Transverse colon (tissue), 4 donors: Measurements from ENCODE around the gene RTEL1. TPM values are rescaled to one million over a fixed set of nuclear protein-coding genes. Genes with fewer than 3 reads are reported as not detected.
A peak's percentile ranks its signal among the peaks of the same experiment; 100 is the strongest.
"Not testable (repeated sequence)": the region's sequence is repeated elsewhere in the genome, so short reads cannot be mapped to it uniquely, and the experiment has no call there.

Experiments used
- DNase-seq: peaks from one replicate; pipeline ENCODE4 v3.0.0-alpha.2; 2019
- H3K27ac ChIP-seq, 4 donors: fragments of 200-600 bp; sonication (generic); 2 replicates each; pipeline ENCODE4 v1.5.1; 2016 to 2018; ENCODE audit warnings: inconsistent platforms in 4 of 4
- H3K27me3 ChIP-seq: fragments of 200-600 bp; sonication (generic); 2 replicates; pipeline ENCODE4 v1.5.1; 2017; ENCODE audit warnings: inconsistent platforms
- H3K36me3 ChIP-seq, 4 donors: fragments of 200-600 bp; sonication (generic); 2 replicates each; pipeline ENCODE4 v1.5.1; 2017 to 2019; ENCODE audit warnings: inconsistent platforms in 4 of 4
- H3K4me1 ChIP-seq, 4 donors: fragments of 200-600 bp; sonication (generic); 2 replicates each; pipeline ENCODE4 v1.5.1; 2017 to 2020; ENCODE audit warnings: inconsistent platforms in 4 of 4
- H3K4me3 ChIP-seq, 4 donors: fragments of 200-600 bp; sonication (generic); 1 replicate in 1 of 4; 2 replicates in 3 of 4; pipeline versions ENCODE4 v1.5.1 to v1.6.1; 2017 to 2019; ENCODE audit warnings: inconsistent platforms in 4 of 4
- H3K9me3 ChIP-seq, 2 donors: fragments of 200-600 bp; sonication (generic); 2 replicates each; pipeline ENCODE4 v1.5.1; 2017 to 2019; ENCODE audit warnings: inconsistent platforms in 2 of 2
- EP300 ChIP-seq: sonication (generic); formaldehyde crosslinking; IDR thresholded peaks from one replicate; pipeline ENCODE4 v1.6.1; 2017; ENCODE audit warnings: antibody characterized with exemption, low read depth
- POLR2A ChIP-seq: fragments of 450-650 bp; IDR thresholded peaks from one replicate; pipeline ENCODE4 v1.6.1; 2016; ENCODE audit warnings: antibody characterized with exemption, mild to moderate bottlenecking, moderate library complexity
- POLR2AphosphoS5 ChIP-seq, 3 donors: sonication (generic); formaldehyde crosslinking; IDR thresholded peaks; one replicate each; pipeline ENCODE4 v1.6.1; 2016; ENCODE audit warnings: antibody characterized with exemption in 3 of 3
- WGBS, 2 donors: methylation state at CpG; one replicate each; pipeline ENCODE4 v1.1.5; 2018; ENCODE audit warnings: low coverage in 1 of 2; 5-methylcytosine and 5-hydroxymethylcytosine counted together
- in situ Hi-C, 4 donors: fragments of 200-750 bp; cut with MboI; loops; one replicate each; pipeline versions ENCODE4 v1.15.0 to v1.15.1; 2017; ENCODE audit warnings: low sequenced_read_pairs in 3 of 4, low pct_ligation_motif_present in 1 of 4, low pct_unique_long_range_greater_than_20kb in 1 of 4
- intact Hi-C: fragments of 100-400 bp; cut with DNase I; formaldehyde crosslinking; loops from one replicate; pipeline ENCODE4 v1.15.1; 2023; ENCODE audit warnings: low total_unique reads
- total RNA-seq, 4 donors: library from RNA; depleted of rRNA; stranded (reverse); fragments of >200 nt; gene quantifications; one replicate each; pipeline ENCODE4 v1.1.0, GENCODE V29; 2016
- TF ChIP-seq, protein P1 (sequence below), 5 experiments: fragments of 200-600 bp in 3 of 5; fragments of 450-650 bp in 2 of 5; sonication (generic) in 3 of 5; IDR thresholded peaks; 1 replicate in 2 of 5; 2 replicates in 3 of 5; pipeline ENCODE4 v1.5.1; 2016 to 2017; ENCODE audit warnings: antibody characterized with exemption in 5 of 5, inconsistent platforms in 3 of 5, mild to moderate bottlenecking in 2 of 5, moderate library complexity in 1 of 5

RTEL1 gene
- total RNA-seq, 4 donors from 2014 or later: 18.8 to 84.9 (median 24.1) TPM

DNA sequence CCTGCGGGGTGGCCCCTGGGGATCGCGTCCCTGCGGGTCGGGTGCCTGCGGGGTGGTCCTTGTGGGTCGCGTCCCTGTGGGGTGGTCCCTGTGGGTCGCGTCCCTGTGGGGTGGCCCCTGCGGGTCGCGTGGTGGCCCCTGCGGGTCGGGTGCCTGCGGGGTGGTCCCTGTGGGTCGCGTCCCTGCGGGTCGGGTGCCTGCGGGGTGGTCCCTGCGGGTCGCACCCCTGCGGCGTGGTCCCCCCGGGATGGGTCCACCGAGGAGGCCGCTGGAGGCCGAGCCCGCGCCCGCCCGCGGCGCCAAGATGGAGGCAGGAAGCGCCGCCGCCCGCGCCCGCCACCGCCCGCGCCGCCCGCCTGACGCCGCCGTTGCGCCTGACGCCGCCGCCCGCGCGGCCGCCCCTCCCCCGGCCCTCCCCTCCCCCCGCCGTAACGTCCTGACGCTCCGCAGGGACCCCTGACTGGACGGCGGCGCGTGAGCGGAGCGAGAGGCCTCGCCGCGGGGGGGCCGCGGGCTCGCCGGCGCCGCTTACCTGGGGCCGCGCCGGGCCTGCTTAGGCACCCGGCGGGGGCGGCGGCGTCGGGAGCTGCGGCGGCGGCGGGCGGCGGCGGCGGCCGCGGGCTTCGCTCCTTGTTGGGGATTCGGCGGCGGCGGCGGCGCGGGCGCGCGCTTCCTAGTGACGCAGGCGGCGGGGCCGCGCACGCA lies 31.5 kb upstream of the RTEL1 start, which contains the start of gene GMEB2:
GMEB2 (minus strand) TSS at position 678 of the 705 bp plus-strand sequence. CDS start 7,704 bp downstream, outside the sequence.
- H3K4me1 ChIP-seq: peaks cover 8 to 27% (median 15%) of the 10 kb centered on the region in 4 donors
- H3K27me3 ChIP-seq: no peaks in the 10 kb centered on the region
- H3K4me3 ChIP-seq: peak within 1 kb of the TSS; percentile 78 to 100 (median 95)
- DNase-seq: peak; percentile 76
- TF ChIP-seq POLR2AphosphoS5 (IDR thresholded peaks at IDR 0.05): peak in 2 of 3 donors; percentile 41 to 42
- peak; percentile 23 for TF ChIP-seq POLR2A
- TF ChIP-seq EP300: no peak
- WGBS, 2 donors: 3% methylated on average over 6 of the region's 114 CpGs; no CpG with 5 or more reads in 1 of the 2 donors
- no peaks in the 10 kb centered on the region for H3K36me3 ChIP-seq
- intact Hi-C loops: no loop called here
- in situ Hi-C loops: loop anchor here in 1 of 4 donors (25.0 kb wide), 1 partner anchor 89 kb away; the partner anchor contains the start of genes PTK6 and SRMS
- H3K27ac ChIP-seq: peak within 1 kb of the TSS; percentile 93 to 100 (median 98)
- H3K9me3 ChIP-seq: no peaks in the 10 kb centered on the region

DNA sequence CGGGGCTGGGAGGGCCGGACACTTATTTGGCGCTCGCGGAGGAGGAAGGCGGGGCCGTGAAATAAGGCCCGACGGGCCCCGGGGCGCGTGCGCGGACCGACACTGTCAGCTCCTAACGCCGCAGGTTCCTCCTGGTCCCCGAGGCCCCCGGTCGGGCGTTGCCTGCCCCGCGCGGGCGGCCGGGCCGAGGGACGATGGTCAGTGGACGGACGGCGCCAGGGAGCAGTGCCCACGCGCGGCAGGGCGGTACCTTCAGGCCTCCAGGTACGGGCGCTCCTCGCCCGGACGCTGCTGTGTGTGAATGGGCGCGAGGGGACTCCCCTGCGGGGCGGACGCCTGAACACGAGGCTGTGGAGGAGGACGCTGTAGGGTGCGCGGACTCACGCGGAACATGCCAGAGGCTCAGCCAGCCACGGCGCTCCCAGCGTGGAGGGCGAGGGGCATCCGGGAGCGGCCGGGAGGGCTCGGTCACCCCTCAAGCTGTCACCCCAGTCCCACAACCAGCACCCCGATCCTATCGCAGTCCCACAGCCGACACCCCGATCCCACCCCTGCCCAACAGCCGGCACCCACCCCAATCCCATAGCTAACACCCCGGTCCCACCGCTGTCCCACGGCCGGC lies 30.9 kb upstream of the RTEL1 start:
- Histone ChIP-seq H3K27me3 (no peaks in the 10 kb centered on the region), H3K9me3 (no peaks in the 10 kb centered on the region), H3K27ac (peak overlapping the region; percentile 93 to 100 (median 98)), H3K4me3 (peak overlapping the region; percentile 78 to 100 (median 95)), H3K36me3 (no peaks in the 10 kb centered on the region), H3K4me1 (peaks cover 8 to 27% (median 15%) of the 10 kb centered on the region in 4 donors)
- 0% methylated on average over 43 of the region's 68 CpGs; no CpG with 5 or more reads in 1 of the 2 donors for WGBS, 2 donors
- TF ChIP-seq, protein P1, sequence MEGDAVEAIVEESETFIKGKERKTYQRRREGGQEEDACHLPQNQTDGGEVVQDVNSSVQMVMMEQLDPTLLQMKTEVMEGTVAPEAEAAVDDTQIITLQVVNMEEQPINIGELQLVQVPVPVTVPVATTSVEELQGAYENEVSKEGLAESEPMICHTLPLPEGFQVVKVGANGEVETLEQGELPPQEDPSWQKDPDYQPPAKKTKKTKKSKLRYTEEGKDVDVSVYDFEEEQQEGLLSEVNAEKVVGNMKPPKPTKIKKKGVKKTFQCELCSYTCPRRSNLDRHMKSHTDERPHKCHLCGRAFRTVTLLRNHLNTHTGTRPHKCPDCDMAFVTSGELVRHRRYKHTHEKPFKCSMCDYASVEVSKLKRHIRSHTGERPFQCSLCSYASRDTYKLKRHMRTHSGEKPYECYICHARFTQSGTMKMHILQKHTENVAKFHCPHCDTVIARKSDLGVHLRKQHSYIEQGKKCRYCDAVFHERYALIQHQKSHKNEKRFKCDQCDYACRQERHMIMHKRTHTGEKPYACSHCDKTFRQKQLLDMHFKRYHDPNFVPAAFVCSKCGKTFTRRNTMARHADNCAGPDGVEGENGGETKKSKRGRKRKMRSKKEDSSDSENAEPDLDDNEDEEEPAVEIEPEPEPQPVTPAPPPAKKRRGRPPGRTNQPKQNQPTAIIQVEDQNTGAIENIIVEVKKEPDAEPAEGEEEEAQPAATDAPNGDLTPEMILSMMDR (IDR thresholded peaks at IDR 0.05): no peak
- TF ChIP-seq POLR2A (peak; percentile 83), EP300 (no peak), POLR2AphosphoS5 (IDR thresholded peaks at IDR 0.05) (peak; percentile 85 to 93 (median 86))
- intact Hi-C loops: no loop called here
- in situ Hi-C loops: loop anchor here in 1 of 4 donors (25.0 kb wide), 1 partner anchor 90 kb away; the partner anchor contains the start of genes PTK6 and SRMS
- DNase-seq: peak; percentile 97

DNA sequence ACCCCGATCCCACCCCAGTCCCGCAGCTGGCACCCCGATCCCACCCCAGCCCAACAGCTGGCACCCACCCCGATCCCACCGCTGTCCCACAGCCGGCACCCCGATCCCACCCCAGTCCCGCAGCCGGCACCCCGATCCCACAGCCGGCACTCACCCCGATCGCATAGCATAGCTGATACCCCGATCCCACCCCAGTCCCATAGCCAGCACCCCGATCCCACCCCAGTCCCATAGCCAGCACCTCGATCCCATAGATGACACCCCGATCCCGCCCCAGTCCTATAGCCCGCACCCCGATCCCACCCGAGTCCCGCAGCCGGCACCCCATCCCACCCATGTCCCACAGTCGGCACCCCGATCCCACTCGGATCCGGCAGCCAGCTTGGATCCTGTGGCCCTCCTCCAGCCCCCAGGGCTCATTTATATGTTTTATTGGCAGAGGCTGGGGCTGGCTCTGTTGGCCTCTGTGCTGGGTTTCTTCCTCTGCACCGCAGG lies 30.3 kb upstream of the RTEL1 start:
- H3K27me3 ChIP-seq: no peaks in the 10 kb centered on the region
- DNase-seq: no peak
- intact Hi-C loops: no loop called here
- in situ Hi-C loops: loop anchor here in 1 of 4 donors (25.0 kb wide), 1 partner anchor 90 kb away; the partner anchor contains the start of genes PTK6 and SRMS
- peaks cover 8 to 27% (median 15%) of the 10 kb centered on the region in 4 donors for H3K4me1 ChIP-seq
- H3K36me3 ChIP-seq: no peaks in the 10 kb centered on the region
- 16% methylated on average over 26 of the region's 28 CpGs; no CpG with 5 or more reads in 1 of the 2 donors for WGBS, 2 donors
- H3K27ac ChIP-seq: peak overlapping the region; percentile 93 to 100 (median 98)
- H3K9me3 ChIP-seq: no peaks in the 10 kb centered on the region
- no peak for TF ChIP-seq POLR2A
- TF ChIP-seq, protein P1 (IDR thresholded peaks at IDR 0.05): no peak
- no peak for TF ChIP-seq POLR2AphosphoS5 (IDR thresholded peaks at IDR 0.05)
- no peak for TF ChIP-seq EP300
- H3K4me3 ChIP-seq: peak overlapping the region; percentile 78 to 100 (median 95)

DNA sequence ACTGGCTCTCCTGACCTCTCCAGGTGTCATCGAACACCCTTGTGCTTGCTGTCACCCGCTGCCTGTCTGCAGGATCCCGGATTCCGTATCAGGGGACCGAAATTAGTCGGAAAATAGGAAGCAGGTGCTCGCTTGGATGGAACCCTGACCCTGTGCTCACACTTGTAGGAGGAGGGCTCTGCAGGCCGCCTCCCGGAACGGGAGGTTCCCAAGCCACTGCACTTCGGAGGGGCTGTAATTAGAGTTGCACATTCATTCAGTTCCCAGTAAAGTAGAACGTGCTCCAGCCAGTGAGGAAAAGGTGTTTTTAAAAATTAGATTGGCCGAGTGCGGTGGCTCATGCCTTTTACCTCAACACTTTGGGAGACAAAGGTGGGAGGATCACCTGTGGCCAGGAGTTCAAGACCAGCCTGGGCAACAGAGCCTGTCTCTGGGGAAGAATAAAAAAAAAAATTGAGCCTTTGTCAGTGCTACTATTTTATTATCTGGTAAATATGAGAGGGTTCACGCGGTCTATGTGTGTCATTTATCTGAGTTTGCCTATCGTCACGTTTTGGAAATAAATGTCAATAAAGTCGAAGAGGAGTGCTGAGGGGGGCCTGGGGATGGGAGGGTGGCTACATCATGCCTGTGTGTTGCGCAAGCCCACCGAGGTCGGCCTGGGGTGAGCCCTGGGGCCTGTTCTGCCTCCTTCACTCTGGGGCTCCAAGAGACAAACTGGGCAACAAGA lies 29.7 kb upstream of the RTEL1 start:
- in situ Hi-C loops (loop anchor here in 1 of 4 donors (25.0 kb wide), 1 partner anchor 91 kb away; the partner anchor contains the start of genes PTK6 and SRMS), intact Hi-C loops (no loop called here)
- H3K4me1 ChIP-seq: peaks cover 8 to 27% (median 15%) of the 10 kb centered on the region in 4 donors
- peak; percentile 76 for DNase-seq
- H3K36me3 ChIP-seq: no peaks in the 10 kb centered on the region
- no peaks in the 10 kb centered on the region for H3K27me3 ChIP-seq
- H3K4me3 ChIP-seq: peak overlapping the region; percentile 78 to 100 (median 95)
- H3K9me3 ChIP-seq: no peaks in the 10 kb centered on the region
- peak overlapping the region; percentile 93 to 100 (median 98) for H3K27ac ChIP-seq
- TF ChIP-seq, protein P1 (IDR thresholded peaks at IDR 0.05): no peak
- TF ChIP-seq POLR2A (peak; percentile 69), POLR2AphosphoS5 (IDR thresholded peaks at IDR 0.05) (peak; percentile 44 to 66 (median 59))
- 28 to 36% methylated on average over 7 to 22 of the region's 22 CpGs for WGBS, 2 donors

DNA sequence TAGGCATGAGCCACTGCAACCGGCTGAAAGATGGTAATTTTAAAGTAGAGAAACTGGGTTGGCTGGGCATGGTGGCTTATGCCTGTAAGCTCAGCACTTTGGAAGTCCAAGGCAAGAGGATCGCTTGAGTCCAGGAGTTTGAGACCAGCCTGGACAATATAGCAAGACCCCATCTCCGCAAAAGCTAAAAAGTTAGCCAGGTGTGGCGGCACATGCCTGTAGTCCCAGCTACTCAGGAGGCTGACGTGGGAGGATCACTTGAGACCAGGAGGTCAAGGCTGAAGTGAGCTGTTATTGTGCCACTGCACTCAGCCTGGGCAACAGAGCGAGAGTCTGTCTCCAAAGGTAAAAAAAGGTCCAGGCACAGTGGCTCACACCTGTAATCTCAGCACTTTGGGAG lies 27.2 kb upstream of the RTEL1 start:
- Histone ChIP-seq H3K4me1 (peaks cover 8 to 22% (median 12%) of the 10 kb centered on the region in 4 donors), H3K27ac (peak overlapping the region in 1 of 4 donors; percentile 18)
- H3K9me3 ChIP-seq, H3K4me3 ChIP-seq, intact Hi-C loops, H3K27me3 ChIP-seq, DNase-seq, H3K36me3 ChIP-seq: not testable (repeated sequence)
- WGBS, 2 donors: 92 to 96% methylated on average over 4 to 6 of the region's 6 CpGs
- in situ Hi-C loops: loop anchor here in 1 of 4 donors (25.0 kb wide), 1 partner anchor 94 kb away; the partner anchor contains the start of genes PTK6 and SRMS

DNA sequence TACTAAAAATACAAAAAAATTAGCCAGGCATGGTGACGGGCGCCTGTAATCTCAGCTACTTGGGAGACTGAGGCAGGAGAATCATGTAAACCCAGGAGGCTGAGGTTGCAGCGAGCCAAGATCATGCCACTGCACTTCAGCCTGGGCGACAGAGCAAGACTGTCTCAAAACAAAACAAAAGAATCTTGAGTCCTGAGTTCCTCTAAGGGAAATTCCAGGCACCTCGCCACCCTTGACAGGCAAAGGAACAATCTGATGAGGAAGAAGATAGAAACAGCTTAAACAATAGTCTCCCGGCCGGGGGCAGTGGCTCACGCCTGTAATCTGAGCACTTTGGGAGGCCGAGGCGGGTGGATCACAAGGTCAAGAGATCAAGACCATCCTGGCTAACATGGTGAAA lies 26.7 kb upstream of the RTEL1 start:
- in situ Hi-C loops: loop anchor here in 1 of 4 donors (25.0 kb wide), 1 partner anchor 94 kb away; the partner anchor contains the start of genes PTK6 and SRMS
- Histone ChIP-seq H3K4me1 (peaks cover 8 to 17% (median 12%) of the 10 kb centered on the region in 4 donors), H3K27ac (peak overlapping the region in 1 of 4 donors; percentile 18)
- WGBS, 2 donors: 65 to 66% methylated on average over 9 to 10 of the region's 10 CpGs
- DNase-seq, H3K27me3 ChIP-seq, H3K9me3 ChIP-seq, H3K4me3 ChIP-seq, intact Hi-C loops, H3K36me3 ChIP-seq: not testable (repeated sequence)
